Loucy (cell line): ENCODE data around the gene ANKRD49.

ENCODE experiments used
- H2AFZ ChIP-seq: fragments of 200-600 bp; sonication (generic); 2 replicates; pipeline ENCODE4 v1.6.0; 2016; ENCODE audit warnings: antibody characterized with exemption, mild to moderate bottlenecking, low read length, moderate library complexity
- H3F3A ChIP-seq: fragments of 200-600 bp; 2 replicates; pipeline ENCODE4 v1.6.0; 2016; ENCODE audit warnings: antibody characterized with exemption, low read depth, mild to moderate bottlenecking
- H3K27me3 ChIP-seq: fragments of 200-600 bp; sonication (generic); 2 replicates; pipeline ENCODE4 v1.6.1; 2014; ENCODE audit warnings: low read length, mild to moderate bottlenecking; ENCODE audit not compliant: insufficient read depth, poor library complexity, severe bottlenecking
- H3K36me3 ChIP-seq: fragments of 200-600 bp; sonication (generic); 2 replicates; pipeline ENCODE4 v1.6.1; 2016; ENCODE audit warnings: low read length; ENCODE audit not compliant: insufficient read depth
- H3K4me1 ChIP-seq: fragments of 200-600 bp; sonication (generic); 2 replicates; pipeline ENCODE4 v1.5.1; 2014; ENCODE audit warnings: low read length, mild to moderate bottlenecking; ENCODE audit not compliant: insufficient read depth, poor library complexity, severe bottlenecking
- H3K4me2 ChIP-seq: fragments of 200-600 bp; sonication (generic); 2 replicates; pipeline ENCODE4 v1.6.0; 2014; ENCODE audit warnings: antibody characterized with exemption, low read length, low read depth, mild to moderate bottlenecking; ENCODE audit not compliant: poor library complexity, severe bottlenecking
- H3K4me3 ChIP-seq: fragments of 200-600 bp; sonication (generic); 2 replicates; pipeline ENCODE4 v1.5.1; 2014; ENCODE audit warnings: low read length, mild to moderate bottlenecking, mixed read lengths; ENCODE audit not compliant: poor library complexity, severe bottlenecking
- H3K79me2 ChIP-seq: fragments of 200-600 bp; sonication (generic); 2 replicates; pipeline ENCODE4 v1.6.1; 2014; ENCODE audit warnings: low read length; ENCODE audit not compliant: insufficient read depth
- H3K9ac ChIP-seq: fragments of 200-600 bp; sonication (generic); 2 replicates; pipeline ENCODE4 v1.6.0; 2014; ENCODE audit warnings: mild to moderate bottlenecking, low read depth, low read length, moderate library complexity; ENCODE audit not compliant: poor library complexity, severe bottlenecking
- H3K9me2 ChIP-seq: fragments of 200-600 bp; sonication (generic); replicated peaks from 2 replicates; pipeline ENCODE4 v1.6.1; 2016; ENCODE audit warnings: low read depth, low read length, mixed read lengths
- H3K9me3 ChIP-seq: fragments of 200-600 bp; sonication (generic); 2 replicates; pipeline ENCODE4 v1.6.1; 2014; ENCODE audit warnings: mild to moderate bottlenecking, antibody characterized with exemption, low read length, low read depth; ENCODE audit not compliant: insufficient read depth
- H4K20me1 ChIP-seq: fragments of 200-600 bp; sonication (generic); 2 replicates; pipeline ENCODE4 v1.6.0; 2014; ENCODE audit warnings: antibody characterized with exemption, low read length, mild to moderate bottlenecking; ENCODE audit not compliant: insufficient read depth, poor library complexity, severe bottlenecking
- EZH2phosphoT487 ChIP-seq: fragments of 200-600 bp; IDR thresholded peaks from 2 replicates; pipeline ENCODE4 v1.6.1; 2018; ENCODE audit warnings: antibody characterized with exemption, mild to moderate bottlenecking, moderate library complexity, borderline replicate concordance
- TF ChIP-seq, protein P1 (sequence below): fragments of 200-600 bp; sonication (generic); conservative IDR thresholded peaks from 2 replicates; pipeline ENCODE4 v1.5.1; 2014; ENCODE audit warnings: mild to moderate bottlenecking, antibody characterized with exemption, low read length

ANKRD49 gene

DNA sequence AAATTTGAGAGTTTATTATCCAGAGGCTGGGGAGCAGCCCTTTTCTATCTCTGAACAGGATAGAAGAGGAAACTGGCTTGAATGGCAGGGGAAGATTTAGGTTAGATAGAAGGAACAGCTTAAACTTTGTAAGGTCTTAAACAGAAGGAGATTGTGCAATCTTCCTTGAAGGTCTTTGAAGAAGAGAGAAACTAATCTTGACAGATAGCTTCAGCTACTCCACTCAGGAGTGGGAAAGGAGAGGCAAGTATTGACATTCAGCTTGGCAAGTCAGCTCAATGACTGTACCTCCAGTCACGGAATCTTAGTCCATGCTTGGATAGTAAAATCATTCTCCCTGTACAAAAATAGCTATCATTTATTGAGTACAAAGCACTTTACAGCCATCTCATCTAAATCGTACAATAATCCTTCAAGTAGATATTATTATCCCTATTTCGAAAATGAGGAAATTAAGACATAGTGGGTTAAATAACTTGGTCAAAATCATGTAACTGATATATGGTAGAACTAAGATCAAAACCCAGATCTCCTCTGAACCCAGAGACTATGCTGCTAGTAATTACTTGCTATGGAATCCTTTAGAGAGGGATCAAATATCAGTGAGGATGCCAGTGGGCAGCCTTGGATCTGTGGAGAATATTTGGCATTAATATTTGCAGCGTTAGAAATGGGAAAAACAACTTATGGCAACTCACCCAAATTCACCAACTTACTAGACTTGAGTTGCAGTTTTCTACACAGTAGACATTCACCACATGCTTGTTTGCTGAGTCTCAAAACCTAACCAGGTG is 33.1 kb downstream of the ANKRD49 start:
- Histone ChIP-seq H3K4me3 (no peak overlapping the region), H3K79me2 (no peaks in the 10 kb centered on the region), H3K27me3 (no peaks in the 10 kb centered on the region), H3K9ac (no peak overlapping the region), H2AFZ (no peak overlapping the region), H3K9me2 (no peaks in the 10 kb centered on the region), H3K36me3 (no peaks in the 10 kb centered on the region), H3K4me2 (no peak overlapping the region), H3F3A (no peaks in the 10 kb centered on the region), H3K9me3 (no peaks in the 10 kb centered on the region), H4K20me1 (no peaks in the 10 kb centered on the region), H3K4me1 (no peaks in the 10 kb centered on the region)
- TF ChIP-seq EZH2phosphoT487: no peak
- TF ChIP-seq, protein P1, sequence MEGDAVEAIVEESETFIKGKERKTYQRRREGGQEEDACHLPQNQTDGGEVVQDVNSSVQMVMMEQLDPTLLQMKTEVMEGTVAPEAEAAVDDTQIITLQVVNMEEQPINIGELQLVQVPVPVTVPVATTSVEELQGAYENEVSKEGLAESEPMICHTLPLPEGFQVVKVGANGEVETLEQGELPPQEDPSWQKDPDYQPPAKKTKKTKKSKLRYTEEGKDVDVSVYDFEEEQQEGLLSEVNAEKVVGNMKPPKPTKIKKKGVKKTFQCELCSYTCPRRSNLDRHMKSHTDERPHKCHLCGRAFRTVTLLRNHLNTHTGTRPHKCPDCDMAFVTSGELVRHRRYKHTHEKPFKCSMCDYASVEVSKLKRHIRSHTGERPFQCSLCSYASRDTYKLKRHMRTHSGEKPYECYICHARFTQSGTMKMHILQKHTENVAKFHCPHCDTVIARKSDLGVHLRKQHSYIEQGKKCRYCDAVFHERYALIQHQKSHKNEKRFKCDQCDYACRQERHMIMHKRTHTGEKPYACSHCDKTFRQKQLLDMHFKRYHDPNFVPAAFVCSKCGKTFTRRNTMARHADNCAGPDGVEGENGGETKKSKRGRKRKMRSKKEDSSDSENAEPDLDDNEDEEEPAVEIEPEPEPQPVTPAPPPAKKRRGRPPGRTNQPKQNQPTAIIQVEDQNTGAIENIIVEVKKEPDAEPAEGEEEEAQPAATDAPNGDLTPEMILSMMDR: no peak

DNA sequence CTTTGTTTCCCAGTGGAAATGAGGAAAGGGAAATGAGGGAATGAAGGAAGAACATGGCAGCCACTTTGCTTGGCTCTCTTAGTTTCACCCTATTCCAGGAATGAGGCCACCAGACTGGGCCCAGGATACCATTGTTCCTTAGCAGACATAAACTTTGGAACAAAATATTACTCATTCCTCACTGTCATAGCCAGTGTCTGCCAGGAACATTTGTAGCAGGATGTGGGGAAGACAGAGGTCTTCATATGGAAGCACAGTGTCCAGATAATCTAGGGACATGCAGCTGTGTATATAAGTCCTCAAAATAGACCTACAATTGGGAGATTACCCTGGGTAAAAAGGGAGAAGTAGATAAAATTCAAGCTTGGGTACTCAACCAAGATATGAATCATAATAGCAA is 34.8 kb downstream of the ANKRD49 start:
- no peaks in the 10 kb centered on the region for H3K27me3 ChIP-seq
- no peaks in the 10 kb centered on the region for H4K20me1 ChIP-seq
- no peaks in the 10 kb centered on the region for H3F3A ChIP-seq
- H3K79me2 ChIP-seq: no peaks in the 10 kb centered on the region
- H3K9me2 ChIP-seq: no peaks in the 10 kb centered on the region
- H3K9ac ChIP-seq: no peak overlapping the region
- H3K4me3 ChIP-seq: no peak overlapping the region
- no peaks in the 10 kb centered on the region for H3K9me3 ChIP-seq
- no peak for TF ChIP-seq EZH2phosphoT487
- TF ChIP-seq, protein P1: no peak
- no peaks in the 10 kb centered on the region for H3K4me1 ChIP-seq
- H2AFZ ChIP-seq: no peak overlapping the region
- H3K36me3 ChIP-seq: no peaks in the 10 kb centered on the region
- no peak overlapping the region for H3K4me2 ChIP-seq

DNA sequence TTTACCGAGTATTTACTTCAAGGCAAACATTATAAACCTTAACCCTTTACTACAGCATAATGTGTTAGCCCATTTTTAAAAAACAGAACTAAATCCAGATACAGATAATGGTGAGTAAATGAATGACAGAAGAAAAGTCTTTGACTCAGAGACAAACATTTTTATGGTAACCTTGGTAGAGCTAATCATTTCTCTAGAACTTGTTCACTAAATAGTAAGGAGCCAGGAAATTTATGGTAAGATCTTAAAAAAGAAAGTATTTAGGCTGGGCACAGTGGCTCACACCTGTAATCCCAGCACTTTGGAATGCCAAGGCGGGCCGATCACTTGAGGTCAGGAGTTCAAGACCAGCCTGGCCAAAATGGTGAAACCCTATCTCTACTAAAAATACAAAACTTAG is 38.4 kb downstream of the ANKRD49 start:
- Histone ChIP-seq H3K4me2 (no peak overlapping the region), H3F3A (no peaks in the 10 kb centered on the region), H3K27me3 (no peaks in the 10 kb centered on the region), H3K79me2 (no peaks in the 10 kb centered on the region), H3K9ac (no peak overlapping the region), H4K20me1 (no peaks in the 10 kb centered on the region), H3K4me3 (no peak overlapping the region), H3K4me1 (peaks cover under 1% of the 10 kb centered on the region), H3K36me3 (no peaks in the 10 kb centered on the region), H3K9me3 (no peaks in the 10 kb centered on the region), H2AFZ (no peak overlapping the region), H3K9me2 (no peaks in the 10 kb centered on the region)
- TF ChIP-seq, protein P1: no peak
- TF ChIP-seq EZH2phosphoT487: no peak
